Heart right ventricle (tissue), 16 donors: ENCODE data around the gene SHANK1. TPM values are rescaled to one million over a fixed set of nuclear protein-coding genes. Genes with fewer than 3 reads are reported as not detected.

Source experiments
- ATAC-seq, 8 donors: fragments of 200-7000 bp; cut with Tn5 transposase; one replicate each; pipeline ENCODE4 v1.9.1; 2020; ENCODE audit warnings: mild to moderate bottlenecking in 8 of 8, moderate library complexity in 8 of 8, moderate number of reproducible peaks in 1 of 8
- DNase-seq, 2 donors: peaks; one replicate each; pipeline ENCODE4 v3.0.0-alpha.2; 2020
- H3K27ac ChIP-seq, 10 donors: fragments of 200-600 bp; sonication (generic) in 2 of 10; one replicate each; pipeline versions ENCODE4 v1.5.0 to v1.8.0; 2020 to 2022; ENCODE audit warnings: mild to moderate bottlenecking in 3 of 10
- H3K27me3 ChIP-seq, 7 donors: fragments of 200-600 bp; one replicate each; pipeline ENCODE4 v1.8.0; 2021 to 2022; ENCODE audit warnings: mild to moderate bottlenecking in 2 of 7
- H3K36me3 ChIP-seq, 9 donors: fragments of 200-600 bp; sonication (generic) in 1 of 9; one replicate each; pipeline versions ENCODE4 v1.5.0 to v1.8.0; 2020 to 2022; ENCODE audit warnings: mild to moderate bottlenecking in 2 of 9
- H3K4me1 ChIP-seq, 9 donors: fragments of 200-600 bp; sonication (generic) in 1 of 9; one replicate each; pipeline versions ENCODE4 v1.5.0 to v1.8.0; 2020 to 2022; ENCODE audit warnings: mild to moderate bottlenecking in 4 of 9
- H3K4me3 ChIP-seq, 10 donors: fragments of 200-600 bp; sonication (generic) in 2 of 10; one replicate each; pipeline versions ENCODE4 v1.5.0 to v1.8.0; 2020 to 2022; ENCODE audit warnings: mild to moderate bottlenecking in 7 of 10, moderate library complexity in 2 of 10
- H3K9me3 ChIP-seq, 11 donors: fragments of 200-600 bp in 10 of 11; sonication (generic) in 2 of 11; one replicate each; pipeline versions ENCODE4 v1.5.0 to v1.8.0; 2013 to 2022; ENCODE audit warnings: mild to moderate bottlenecking in 2 of 11, control low read depth in 1 of 11, moderate library complexity in 1 of 11
- CTCF ChIP-seq, 9 donors: fragments of 200-600 bp; sonication (generic) in 2 of 9; IDR thresholded peaks; one replicate each; pipeline versions ENCODE4 v1.5.0 to v1.8.0; 2021 to 2022; ENCODE audit warnings: antibody characterized with exemption in 9 of 9, mild to moderate bottlenecking in 5 of 9, moderate library complexity in 1 of 9
- WGBS, 2 donors: extraction: QIAGEN DNeasy Blood & Tissue Kit; methylation state at CpG; one replicate each; pipeline ENCODE4 v1.1.7; 2013; ENCODE audit warnings: inconsistent platforms in 1 of 2; 5-methylcytosine and 5-hydroxymethylcytosine counted together
- intact Hi-C, 10 donors: fragments of 100-400 bp; cut with DNase I; formaldehyde crosslinking; loops; one replicate each; pipeline versions ENCODE4 v1.11.1 to v1.14.2; 2022
- polyA plus RNA-seq, 2 donors: library from polyadenylated mRNA; stranded (reverse); fragments of 200-250 nt; gene quantifications; one replicate each; pipeline ENCODE4 v1.2.3, GENCODE V29; 2013
- total RNA-seq, 10 donors: library from RNA; stranded (reverse); fragmentation: NEBNext Ultra II Directional in 3 of 10; extraction: Animal tissue kit (Norgen Biotek cat#: 25700) in 3 of 10; gene quantifications; one replicate each; pipeline versions ENCODE4 v1.2.1 to v1.2.4, GENCODE V29; 2021 to 2023
- donor health status: Arrhythmogenic right ventricular cardiomyopathy.
- donor health status: ischemic (EF 13 %, LVEDD 7.1; RV severe dilation, severe dysfunction).
- donor health status: healthy with polysubstance abuse.
- donor health status: DM: no; HTN: yes; CAD: no.
- donor health status: DM: no; HTN: no; CAD: no.
- donor health status: ischemic (EF 25% LVEDD 6.9; RV normal size, moderate dysfunction).
- donor health status: ischemic (EF 25% LVEDD 5.7; RV mildly dilated, moderate dysfunction).
- donor health status: healthy.
- donor health status: DM: yes; HTN: yes; CAD: no.
- donor health status: Ischemic cardiomyopathy.
- donor health status: ischemic (EF 35%, LVEDD 5.7; RV mildly dilated, moderate dysfunction).
- donor health status: nonischemic (EF 11% LVEDD 7.7; RV severe dilation, severe dysfunction).
- donor health status: DM: yes; HTN: yes; CAD: no.
- donor health status: PGD.
- donor health status: ischemic (EF 29% LVEDD 5.4; RV normal size, mild dysfunction).
- donor health status: nonischemic (EF 23%, LVEDD 6.1; RV moderate dilation, normal function).

Gene SHANK1
- total and polyA plus RNA-seq, 12 donors: 0.07 to 1.5 (median 0.37) TPM; not detected in 1

GRCh38 chr19:50639121-50640112, 80.2 kb downstream of the SHANK1 start, which contains the start of gene SYT3:
Gene SYT3, minus strand, starts transcription at chr19:50639881. Its CDS starts 2,470 bp downstream, at chr19:50637411.
- H3K4me1 ChIP-seq: peaks cover 0 to 8% (median 4%) of the 10 kb centered on the region in 9 donors
- no peak within 1 kb of the TSS for H3K27ac ChIP-seq
- peak; percentile 28 to 50 for DNase-seq
- peaks cover 0 to 13% (median 5%) of the 10 kb centered on the region in 11 donors for H3K9me3 ChIP-seq
- intact Hi-C loops: no loop called here
- H3K4me3 ChIP-seq: peak within 1 kb of the TSS; percentile 32 to 61 (median 52)
- peak; percentile 81 to 90 (median 84) for ATAC-seq
- 3% methylated on average over 59 to 69 of the region's 76 CpGs for whole genome bisulfite sequencing, 2 donors
- H3K36me3 ChIP-seq: no peaks in the 10 kb centered on the region
- no peak for TF ChIP-seq CTCF (IDR thresholded peaks at IDR 0.05)
- H3K27me3 ChIP-seq: peaks cover 0 to 77% (median 64%) of the 10 kb centered on the region in 7 donors

GRCh38 chr19:50638600-50638999, 81.0 kb downstream of the SHANK1 start:
- Histone ChIP-seq H3K36me3 (no peaks in the 10 kb centered on the region), H3K4me3 (peak overlapping the region in 3 of 10 donors; percentile 50 to 61 (median 51)), H3K4me1 (peaks cover 0 to 8% (median 4%) of the 10 kb centered on the region in 9 donors), H3K27ac (no peak overlapping the region), H3K9me3 (peaks cover 0 to 21% (median 13%) of the 10 kb centered on the region in 11 donors), H3K27me3 (peaks cover 0 to 77% (median 63%) of the 10 kb centered on the region in 7 donors)
- intact Hi-C loops: no loop called here
- 44% methylated on average over 10 of the region's 10 CpGs for WGBS, 2 donors
- peak in 1 of 8 donors; percentile 14 for ATAC-seq
- DNase-seq: no peak
- TF ChIP-seq CTCF (IDR thresholded peaks at IDR 0.05): no peak

- H3K4me1 ChIP-seq: peaks cover 0 to 8% (median 4%) of the 10 kb centered on the region in 9 donors
- peaks cover 0 to 37% (median 22%) of the 10 kb centered on the region in 11 donors for H3K9me3 ChIP-seq
- ATAC-seq (no peak), DNase-seq (no peak)
- no peaks in the 10 kb centered on the region for H3K36me3 ChIP-seq
- 67 to 68% methylated on average over 5 of the region's 5 CpGs for WGBS, 2 donors
- no peak overlapping the region for H3K4me3 ChIP-seq
- no peak overlapping the region for H3K27ac ChIP-seq
- TF ChIP-seq CTCF (IDR thresholded peaks at IDR 0.05): no peak
- H3K27me3 ChIP-seq: peaks cover 0 to 68% (median 52%) of the 10 kb centered on the region in 7 donors
- intact Hi-C loops: no loop called here
These were observed 83.1 kb downstream of the SHANK1 start for GRCh38 chr19:50636317-50637085.

- DNase-seq: no peak
- WGBS, 2 donors: 98 to 99% methylated on average over 2 of the region's 2 CpGs
- Histone ChIP-seq H3K4me3 (no peak overlapping the region), H3K36me3 (no peaks in the 10 kb centered on the region), H3K9me3 (peaks cover 0 to 37% (median 22%) of the 10 kb centered on the region in 11 donors), H3K4me1 (peaks cover 0 to 2% (median 0%) of the 10 kb centered on the region in 9 donors), H3K27ac (no peak overlapping the region), H3K27me3 (peaks cover 0 to 56% (median 29%) of the 10 kb centered on the region in 7 donors)
- ATAC-seq: no peak
- intact Hi-C loops: no loop called here
- TF ChIP-seq CTCF (IDR thresholded peaks at IDR 0.05): no peak
These were observed 85.6 kb downstream of the SHANK1 start for GRCh38 chr19:50633973-50634372.
